Subcutaneous adipose tissue (tissue), 4 donors: ENCODE data around the gene RAP1GDS1. TPM values are rescaled to one million over a fixed set of nuclear protein-coding genes. Genes with fewer than 3 reads are reported as not detected.

Source experiments
- CTCF ChIP-seq: fragments of 450-650 bp; IDR thresholded peaks from one replicate; pipeline ENCODE4 v1.5.1; 2016; ENCODE audit warnings: low read depth, mild to moderate bottlenecking, control low read depth, antibody characterized with exemption, moderate library complexity
- total RNA-seq, 4 donors: library from RNA; depleted of rRNA; stranded (reverse); fragments of >200 nt; gene quantifications; one replicate each; pipeline ENCODE4 v1.1.0, GENCODE V29; 2016

Gene RAP1GDS1
- total RNA-seq, 4 donors from 2014 or later = 32.2 to 62.4 (median 40.3) TPM

GRCh38 chr4:98334461-98334860 lies 73.3 kb downstream of the RAP1GDS1 start:
- TF ChIP-seq CTCF = no peak

GRCh38 chr4:98338761-98339438 lies 77.7 kb downstream of the RAP1GDS1 start:
- no peak for TF ChIP-seq CTCF

GRCh38 chr4:98341309-98341708 lies 80.1 kb downstream of the RAP1GDS1 start:
- TF ChIP-seq CTCF = no peak

- TF ChIP-seq CTCF = no peak
Measured at GRCh38 chr4:98343626-98344025, 82.4 kb downstream of the RAP1GDS1 start.

- TF ChIP-seq CTCF = no peak
Measured at GRCh38 chr4:98345838-98346237, 84.7 kb downstream of the RAP1GDS1 start.

- no peak for TF ChIP-seq CTCF
Measured at GRCh38 chr4:98352396-98352795, 91.2 kb downstream of the RAP1GDS1 start.

GRCh38 chr4:98352940-98353339 lies 91.8 kb downstream of the RAP1GDS1 start:
- TF ChIP-seq CTCF = no peak
